Smooth muscle cell (in vitro differentiated cells): Measurements from ENCODE around the gene CLCA1. TPM values are rescaled to one million over a fixed set of nuclear protein-coding genes. Genes with fewer than 3 reads are reported as not detected.

Experiments
- DNase-seq: peaks from one replicate; lab custom pipeline; 2025; ENCODE audit not compliant: unreplicated experiment; lab: John Stamatoyannopoulos, UW
- H2AFZ ChIP-seq: fragments of 200-600 bp; sonication (generic); 2 replicates; pipeline ENCODE4 v1.6.0; 2016; ENCODE audit warnings: antibody characterized with exemption, low read depth, mild to moderate bottlenecking
- H3F3A ChIP-seq: fragments of 200-600 bp; sonication (generic); 2 replicates; pipeline ENCODE4 v1.6.0; 2017; ENCODE audit warnings: antibody characterized with exemption, low read depth
- H3K27ac ChIP-seq: fragments of 200-600 bp; sonication (generic); 2 replicates; pipeline ENCODE4 v1.5.1; 2016; ENCODE audit warnings: low read depth, mild to moderate bottlenecking
- H3K27me3 ChIP-seq: fragments of 200-600 bp; sonication (generic); 2 replicates; pipeline ENCODE4 v1.6.1; 2016; ENCODE audit warnings: low read depth, mild to moderate bottlenecking
- H3K36me3 ChIP-seq: fragments of 200-600 bp; sonication (generic); 2 replicates; pipeline ENCODE4 v1.5.1; 2016; ENCODE audit warnings: low read depth
- H3K4me1 ChIP-seq: fragments of 200-600 bp; sonication (generic); 2 replicates; pipeline ENCODE4 v1.5.1; 2016; ENCODE audit warnings: low read depth
- H3K4me2 ChIP-seq: fragments of 200-600 bp; sonication (generic); 2 replicates; pipeline ENCODE4 v1.6.0; 2016; ENCODE audit warnings: mild to moderate bottlenecking
- H3K4me3 ChIP-seq: fragments of 200-600 bp; sonication (generic); 2 replicates; pipeline ENCODE4 v1.5.1; 2016; ENCODE audit warnings: mild to moderate bottlenecking
- H3K79me2 ChIP-seq: fragments of 200-600 bp; sonication (generic); 2 replicates; pipeline ENCODE4 v1.6.0; 2016; ENCODE audit warnings: low read depth, mild to moderate bottlenecking
- H3K9ac ChIP-seq: fragments of 200-600 bp; sonication (generic); 2 replicates; pipeline ENCODE4 v1.6.0; 2016; ENCODE audit warnings: low read depth
- H3K9me3 ChIP-seq: fragments of 200-600 bp; sonication (generic); replicated peaks from 2 replicates; pipeline ENCODE4 v1.5.1; 2016; ENCODE audit warnings: low read depth
- H4K20me1 ChIP-seq: fragments of 200-600 bp; sonication (generic); 2 replicates; pipeline ENCODE4 v1.6.0; 2016; ENCODE audit warnings: low read depth
- WGBS: methylation state at CpG from one replicate; pipeline ENCODE4 v1.1.7; 2016; ENCODE audit warnings: low lambda C conversion rate; 5-methylcytosine and 5-hydroxymethylcytosine counted together
- polyA plus RNA-seq: library from polyadenylated mRNA; unstranded; fragments of >200 nt; fragmentation: Nextera tagmentation; extraction: Ambion mirVana; gene quantifications from 2 replicates; pipeline ENCODE4 v1.2.1, GENCODE V29; 2016
- total RNA-seq: library from RNA; depleted of rRNA; stranded (reverse); fragments of >200 nt; gene quantifications from 2 replicates; pipeline ENCODE4 v1.2.3, GENCODE V29; 2014
- TF ChIP-seq, protein P1 (sequence below): fragments of 200-600 bp; sonication (generic); IDR thresholded peaks from 2 replicates; pipeline ENCODE4 v1.5.1; 2017; ENCODE audit warnings: borderline replicate concordance, mild to moderate bottlenecking, antibody characterized with exemption; ENCODE audit not compliant: insufficient read depth, poor library complexity, severe bottlenecking

Gene CLCA1
- total and polyA plus RNA-seq, 2 experiments from 2014 or later: not detected

DNA sequence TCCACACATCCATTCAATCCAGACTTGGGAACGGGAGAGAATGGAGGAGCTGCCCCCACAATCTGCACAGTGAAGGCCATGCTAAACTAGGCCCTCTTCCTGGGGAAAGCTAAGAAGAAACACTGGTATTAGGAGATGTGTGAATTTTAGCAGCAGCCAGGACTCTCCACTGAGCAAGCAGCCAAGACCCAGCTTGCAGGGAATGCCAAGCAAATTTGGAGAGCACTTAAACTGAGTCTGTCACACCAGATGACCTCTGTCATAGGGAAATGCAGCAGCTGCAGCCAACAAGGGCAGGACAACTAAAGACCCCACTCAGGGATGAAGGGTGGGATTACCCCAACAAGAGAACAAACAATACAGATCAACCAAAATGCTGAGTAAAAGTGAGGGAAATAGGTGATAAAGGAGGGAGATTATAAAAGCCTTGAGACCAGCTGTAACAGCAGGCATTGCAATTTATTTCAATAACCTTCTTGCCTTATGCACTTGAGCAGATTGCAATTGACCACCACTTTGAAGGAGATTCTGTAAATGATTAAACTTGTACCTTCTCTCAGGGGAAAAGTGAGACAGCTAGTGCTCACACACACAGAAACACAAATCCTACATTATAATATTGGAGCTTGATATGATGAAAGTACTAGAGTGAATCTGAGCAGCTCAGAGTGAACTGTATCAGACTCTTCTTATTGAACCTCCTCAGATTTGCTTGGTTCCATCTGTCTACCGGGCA, 2.5 kb upstream of the CLCA1 start:
- TF ChIP-seq, protein P1, sequence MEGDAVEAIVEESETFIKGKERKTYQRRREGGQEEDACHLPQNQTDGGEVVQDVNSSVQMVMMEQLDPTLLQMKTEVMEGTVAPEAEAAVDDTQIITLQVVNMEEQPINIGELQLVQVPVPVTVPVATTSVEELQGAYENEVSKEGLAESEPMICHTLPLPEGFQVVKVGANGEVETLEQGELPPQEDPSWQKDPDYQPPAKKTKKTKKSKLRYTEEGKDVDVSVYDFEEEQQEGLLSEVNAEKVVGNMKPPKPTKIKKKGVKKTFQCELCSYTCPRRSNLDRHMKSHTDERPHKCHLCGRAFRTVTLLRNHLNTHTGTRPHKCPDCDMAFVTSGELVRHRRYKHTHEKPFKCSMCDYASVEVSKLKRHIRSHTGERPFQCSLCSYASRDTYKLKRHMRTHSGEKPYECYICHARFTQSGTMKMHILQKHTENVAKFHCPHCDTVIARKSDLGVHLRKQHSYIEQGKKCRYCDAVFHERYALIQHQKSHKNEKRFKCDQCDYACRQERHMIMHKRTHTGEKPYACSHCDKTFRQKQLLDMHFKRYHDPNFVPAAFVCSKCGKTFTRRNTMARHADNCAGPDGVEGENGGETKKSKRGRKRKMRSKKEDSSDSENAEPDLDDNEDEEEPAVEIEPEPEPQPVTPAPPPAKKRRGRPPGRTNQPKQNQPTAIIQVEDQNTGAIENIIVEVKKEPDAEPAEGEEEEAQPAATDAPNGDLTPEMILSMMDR: no peak
- Histone ChIP-seq H3K4me1 (no peaks in the 10 kb centered on the region), H3K4me3 (no peak overlapping the region), H4K20me1 (no peaks in the 10 kb centered on the region), H3K9me3 (no peaks in the 10 kb centered on the region), H3K4me2 (no peak overlapping the region), H3K79me2 (no peaks in the 10 kb centered on the region), H3K27ac (no peak overlapping the region), H3K9ac (no peak overlapping the region), H3K27me3 (no peaks in the 10 kb centered on the region), H2AFZ (no peak overlapping the region), H3K36me3 (no peaks in the 10 kb centered on the region), H3F3A (no peaks in the 10 kb centered on the region)
- WGBS: 94% methylated on average over 2 of the region's 2 CpGs
- no peak for DNase-seq

DNA sequence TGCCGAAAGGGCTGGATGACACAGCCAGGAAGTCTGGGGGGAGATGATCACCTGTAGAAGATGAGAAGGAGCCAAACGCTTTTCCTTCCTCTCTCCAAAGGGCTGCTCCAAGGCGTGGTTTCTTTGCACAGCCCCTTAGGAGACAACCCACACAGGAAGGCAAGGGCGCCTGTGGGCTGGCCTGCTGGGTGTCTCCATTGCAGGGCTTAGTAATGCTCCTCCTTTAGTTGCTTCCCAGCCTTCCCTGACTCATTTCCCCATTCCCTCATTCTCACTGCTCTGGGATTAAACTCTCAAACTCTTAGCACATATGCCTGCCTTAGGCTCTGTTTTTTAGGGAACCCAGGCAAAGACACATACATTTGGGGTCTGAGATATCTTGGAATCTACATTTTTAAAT, 1.7 kb upstream of the CLCA1 start:
- H3K4me2 ChIP-seq: no peak overlapping the region
- H3K9me3 ChIP-seq: no peaks in the 10 kb centered on the region
- H3K4me3 ChIP-seq: no peak overlapping the region
- WGBS: 85% methylated on average over 4 of the region's 4 CpGs
- H3K27ac ChIP-seq: no peak overlapping the region
- H3F3A ChIP-seq: no peaks in the 10 kb centered on the region
- H3K36me3 ChIP-seq: no peaks in the 10 kb centered on the region
- no peaks in the 10 kb centered on the region for H4K20me1 ChIP-seq
- H3K27me3 ChIP-seq: no peaks in the 10 kb centered on the region
- no peak for DNase-seq
- TF ChIP-seq, protein P1: no peak
- H3K4me1 ChIP-seq: no peaks in the 10 kb centered on the region
- no peaks in the 10 kb centered on the region for H3K79me2 ChIP-seq
- no peak overlapping the region for H3K9ac ChIP-seq
- no peak overlapping the region for H2AFZ ChIP-seq

DNA sequence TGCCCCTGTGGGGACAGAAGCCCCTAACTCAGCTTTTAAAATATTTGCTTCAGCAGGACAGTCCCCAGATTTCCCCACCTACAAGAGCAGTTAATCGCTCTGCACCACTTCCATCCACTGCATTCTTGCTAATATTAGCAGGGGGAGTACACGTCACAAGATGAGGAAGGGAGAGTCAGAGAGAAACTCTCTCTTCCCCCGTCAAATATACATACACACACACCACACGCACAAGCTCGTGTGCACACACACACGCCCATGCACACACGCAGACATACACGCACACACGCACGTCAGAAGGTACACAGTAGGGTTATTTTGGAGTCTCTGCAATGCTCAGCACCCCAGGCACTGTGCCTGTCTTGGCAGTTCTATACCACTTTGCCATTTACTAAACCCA, 2.1 kb downstream of the CLCA1 start:
- no peak overlapping the region for H3K27ac ChIP-seq
- H3K9ac ChIP-seq: no peak overlapping the region
- no peaks in the 10 kb centered on the region for H3K27me3 ChIP-seq
- no peak overlapping the region for H3K4me2 ChIP-seq
- no peaks in the 10 kb centered on the region for H4K20me1 ChIP-seq
- no peaks in the 10 kb centered on the region for H3K4me1 ChIP-seq
- no peaks in the 10 kb centered on the region for H3F3A ChIP-seq
- no peak overlapping the region for H2AFZ ChIP-seq
- TF ChIP-seq, protein P1: no peak
- no peak for DNase-seq
- H3K9me3 ChIP-seq: no peaks in the 10 kb centered on the region
- no peaks in the 10 kb centered on the region for H3K79me2 ChIP-seq
- WGBS: 89% methylated on average over 10 of the region's 10 CpGs
- H3K4me3 ChIP-seq: no peak overlapping the region
- H3K36me3 ChIP-seq: no peaks in the 10 kb centered on the region

- no peak overlapping the region for H3K9ac ChIP-seq
- H3K4me2 ChIP-seq: no peak overlapping the region
- no peak overlapping the region for H3K27ac ChIP-seq
- no peaks in the 10 kb centered on the region for H3K9me3 ChIP-seq
- DNase-seq: no peak
- TF ChIP-seq, protein P1: no peak
- H3K79me2 ChIP-seq: no peaks in the 10 kb centered on the region
- H3K4me1 ChIP-seq: no peaks in the 10 kb centered on the region
- H3K36me3 ChIP-seq: no peaks in the 10 kb centered on the region
- no peaks in the 10 kb centered on the region for H3K27me3 ChIP-seq
- H2AFZ ChIP-seq: no peak overlapping the region
- H3K4me3 ChIP-seq: no peak overlapping the region
- H3F3A ChIP-seq: no peaks in the 10 kb centered on the region
- no peaks in the 10 kb centered on the region for H4K20me1 ChIP-seq
Measured at GRCh38 chr1:86471291-86471690, 2.6 kb downstream of the CLCA1 start.
